HEK293 (cell line): ENCODE measurements around the gene NID2.

ENCODE experiments used
- CTCF ChIA-PET: fragments of 350-600 bp; formaldehyde crosslinking; extraction: SDS; loops from one replicate; lab custom pipeline; 2021; ENCODE audit warnings: antibody characterized with exemption; lab: Yijun Ruan, JAX
- POLR2A ChIA-PET: fragments of 300-600 bp; formaldehyde crosslinking; extraction: SDS; loops from one replicate; lab custom pipeline; 2020; ENCODE audit warnings: antibody characterized with exemption, inconsistent platforms; lab: Yijun Ruan, JAX
- H3K27ac ChIP-seq: fragments of 200-500 bp; sonication (Bioruptor generic); 2 replicates; pipeline ENCODE4 v1.5.1; 2014; ENCODE audit warnings: low read depth, low read length, control low read depth, inconsistent platforms; ENCODE audit errors: extremely low read depth
- H3K36me3 ChIP-seq, 2 experiments: fragments of 200-500 bp in 1 of 2; sonication (Bioruptor generic) in 1 of 2; 1 replicate in 1 of 2; 2 replicates in 1 of 2; pipeline ENCODE4 v1.5.1; 2014 to 2017; ENCODE audit warnings: inconsistent platforms in 2 of 2, low read length in 2 of 2; ENCODE audit not compliant: control insufficient read depth in 2 of 2, insufficient read depth in 1 of 2
- H3K4me1 ChIP-seq: fragments of 200-500 bp; sonication (Bioruptor generic); 2 replicates; pipeline ENCODE4 v1.5.1; 2014; ENCODE audit warnings: mild to moderate bottlenecking, low read length, inconsistent platforms; ENCODE audit not compliant: control insufficient read depth, insufficient read depth
- H3K4me3 ChIP-seq: 2 replicates; pipeline ENCODE4 v1.5.1; 2011; ENCODE audit warnings: low read depth, mild to moderate bottlenecking, control low read depth, low read length, moderate library complexity
- H3K9me3 ChIP-seq: fragments of 200-500 bp; sonication (Bioruptor generic); 2 replicates; pipeline ENCODE4 v1.5.1; 2014; ENCODE audit warnings: low read depth, low read length, inconsistent platforms; ENCODE audit not compliant: control insufficient read depth, insufficient read depth
- KLF1 ChIP-seq: fragments of 450-650 bp; formaldehyde crosslinking; IDR thresholded peaks from 2 replicates; pipeline ENCODE4 v1.5.1; 2016; ENCODE audit warnings: missing biosample characterization, missing genetic modification characterization
- KLF10 ChIP-seq: fragments of 450-650 bp; IDR thresholded peaks from 2 replicates; pipeline ENCODE4 v1.5.1; 2018; ENCODE audit warnings: missing biosample characterization, mild to moderate bottlenecking, missing genetic modification characterization
- KLF16 ChIP-seq: fragments of 450-650 bp; formaldehyde crosslinking; IDR thresholded peaks from 2 replicates; pipeline ENCODE4 v1.5.1; 2017; ENCODE audit warnings: missing biosample characterization, missing genetic modification characterization
- TCF7L2 ChIP-seq: IDR thresholded peaks from 2 replicates; pipeline ENCODE4 v1.6.1; 2011; ENCODE audit warnings: low read depth, mild to moderate bottlenecking, inconsistent platforms, low read length, moderate library complexity, borderline replicate concordance
- ZBTB17 ChIP-seq: fragments of 450-650 bp; formaldehyde crosslinking; IDR thresholded peaks from 2 replicates; pipeline ENCODE4 v1.5.1; 2016; ENCODE audit warnings: missing biosample characterization, missing genetic modification characterization
- ZFP37 ChIP-seq: fragments of 450-650 bp; formaldehyde crosslinking; IDR thresholded peaks from 2 replicates; pipeline ENCODE4 v1.5.1; 2016; ENCODE audit warnings: missing biosample characterization, missing genetic modification characterization
- ZNF274 ChIP-seq, 2 experiments: fragments of 200-500 bp in 1 of 2; fragments of 450-650 bp in 1 of 2; sonication (Bioruptor generic) in 1 of 2; formaldehyde crosslinking in 1 of 2; IDR thresholded peaks; 2 replicates each; pipeline versions ENCODE4 v1.5.1 to v1.6.1; 2014 to 2016; ENCODE audit warnings: borderline replicate concordance in 1 of 2, inconsistent platforms in 1 of 2, low read length in 1 of 2, missing biosample characterization in 1 of 2, missing genetic modification characterization in 1 of 2
- ZNF366 ChIP-seq: fragments of 450-650 bp; formaldehyde crosslinking; conservative IDR thresholded peaks from 2 replicates; pipeline ENCODE4 v1.5.1; 2016; ENCODE audit warnings: missing biosample characterization, missing genetic modification characterization
- ZNF426 ChIP-seq: fragments of 450-650 bp; formaldehyde crosslinking; IDR thresholded peaks from 2 replicates; pipeline ENCODE4 v1.5.1; 2017; ENCODE audit warnings: missing biosample characterization, missing genetic modification characterization, mild to moderate bottlenecking, inconsistent platforms, moderate library complexity
- ZNF549 ChIP-seq: fragments of 450-650 bp; IDR thresholded peaks from 2 replicates; pipeline ENCODE4 v1.5.1; 2018; ENCODE audit warnings: missing biosample characterization, missing genetic modification characterization, mild to moderate bottlenecking, inconsistent platforms, moderate library complexity
- ZNF585B ChIP-seq: fragments of 450-650 bp; formaldehyde crosslinking; IDR thresholded peaks from 2 replicates; pipeline ENCODE4 v1.5.1; 2016; ENCODE audit warnings: missing biosample characterization, missing genetic modification characterization
- ZNF600 ChIP-seq: fragments of 450-650 bp; formaldehyde crosslinking; IDR thresholded peaks from 2 replicates; pipeline ENCODE4 v1.5.1; 2016; ENCODE audit warnings: missing biosample characterization, missing genetic modification characterization
- ZNF658 ChIP-seq: fragments of 450-650 bp; formaldehyde crosslinking; IDR thresholded peaks from 2 replicates; pipeline ENCODE4; 2016; ENCODE audit warnings: missing biosample characterization, missing genetic modification characterization
- ZNF843 ChIP-seq: fragments of 450-650 bp; formaldehyde crosslinking; IDR thresholded peaks from 2 replicates; pipeline ENCODE4 v1.5.1; 2016; ENCODE audit warnings: missing biosample characterization, missing genetic modification characterization
- TF ChIP-seq, protein P1 (sequence below): fragments of 450-650 bp; formaldehyde crosslinking; IDR thresholded peaks from 2 replicates; pipeline ENCODE4 v1.5.1; 2017; ENCODE audit warnings: missing biosample characterization, missing genetic modification characterization
- TF ChIP-seq, protein P2 (sequence below): IDR thresholded peaks from 2 replicates; pipeline ENCODE4 v1.6.1; 2011; ENCODE audit warnings: mild to moderate bottlenecking, low read depth, low read length, borderline replicate concordance
- TF ChIP-seq, protein P3 (sequence below): fragments of 450-650 bp; formaldehyde crosslinking; IDR thresholded peaks from 2 replicates; pipeline ENCODE4 v1.5.1; 2016; ENCODE audit warnings: missing biosample characterization, missing genetic modification characterization, low read depth
- TF ChIP-seq, protein P4 (sequence below): fragments of 450-650 bp; formaldehyde crosslinking; IDR thresholded peaks from 2 replicates; pipeline ENCODE4; 2016; ENCODE audit warnings: missing biosample characterization, missing genetic modification characterization

Gene NID2

DNA sequence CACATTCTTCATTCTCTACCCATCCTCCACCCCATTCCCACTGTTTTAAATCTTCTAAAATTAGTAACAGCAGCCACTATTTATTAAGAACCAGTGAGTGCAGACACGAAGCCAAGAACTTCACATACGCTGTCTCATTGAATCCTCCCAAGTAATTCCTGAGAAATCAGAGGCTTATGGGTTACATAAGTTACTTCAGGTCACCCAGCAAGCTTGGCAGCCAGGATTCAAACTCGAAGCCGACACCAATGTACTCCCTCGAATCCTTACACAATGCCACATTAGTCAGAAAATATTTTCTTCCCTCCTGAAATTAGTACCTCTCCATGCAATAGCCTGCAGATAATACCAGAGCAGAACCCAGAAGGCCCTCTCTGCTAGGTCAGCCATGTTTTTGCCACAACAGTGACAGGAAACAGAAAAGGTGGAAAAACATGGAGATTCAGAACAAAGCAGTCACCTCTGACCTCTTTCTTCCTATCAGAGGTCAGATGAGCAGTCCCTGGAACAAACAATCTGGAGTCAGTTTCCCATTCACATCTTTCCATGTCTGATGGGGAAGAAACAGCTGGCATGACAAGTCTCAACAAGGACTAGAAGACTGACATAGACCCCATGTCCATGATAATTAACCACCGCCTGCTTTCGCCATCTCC lies 16.4 kb downstream of the NID2 start:
- no peaks in the 10 kb centered on the region for H3K9me3 ChIP-seq
- H3K4me1 ChIP-seq = no peaks in the 10 kb centered on the region
- peaks cover 0 to 8% of the 10 kb centered on the region in 2 experiments; a peak in 1 of 3 replicates for H3K36me3 ChIP-seq
- H3K27ac ChIP-seq = no peak overlapping the region
- CTCF ChIA-PET = no interaction called here
- H3K4me3 ChIP-seq = no peak overlapping the region
- TF ChIP-seq ZNF600 (tag by site-specific recombination) = no peak
- TF ChIP-seq ZNF549 = no peak
- TF ChIP-seq, all 188 proteins: peak for 0
- POLR2A ChIA-PET = no interaction called here

DNA sequence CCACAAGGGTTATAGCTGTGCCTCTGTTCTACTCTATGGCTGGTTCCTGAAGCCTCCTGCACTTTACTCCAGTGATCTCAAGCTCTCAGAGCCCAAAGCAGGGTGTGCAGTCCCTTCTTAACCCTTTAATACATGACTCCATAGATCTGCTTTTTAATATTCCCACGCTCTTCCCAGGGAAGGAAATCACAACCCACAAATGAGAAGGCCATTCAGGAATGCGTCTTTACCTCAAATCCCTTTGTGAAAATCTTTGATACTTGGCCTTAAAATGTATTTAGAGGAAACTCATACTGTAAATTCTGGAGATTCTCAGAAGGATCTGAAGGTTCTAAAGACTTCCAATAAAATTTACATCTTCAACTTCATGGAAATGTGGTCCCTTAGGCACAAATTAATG lies 17.0 kb downstream of the NID2 start:
- H3K36me3 ChIP-seq = peaks cover 0 to 8% of the 10 kb centered on the region in 2 experiments; a peak in 1 of 3 replicates
- no peak overlapping the region for H3K4me3 ChIP-seq
- H3K4me1 ChIP-seq = no peaks in the 10 kb centered on the region
- TF ChIP-seq ZBTB17 (tag by site-specific recombination) (no peak), KLF1 (no peak), KLF16 (tag by site-specific recombination) (no peak), ZNF658 (no peak), ZNF843 (no peak), ZNF366 (tag by site-specific recombination) (no peak), ZNF426 (tag by site-specific recombination) (no peak), ZNF585B (no peak), ZNF274 (IDR thresholded peaks at IDR 0.05; ENCODE audit: low read length) (no peak), ZNF274 (tag by site-specific recombination; IDR thresholded peaks at IDR 0.05; ENCODE audit: borderline replicate concordance) (no peak), KLF10 (tag by site-specific recombination) (no peak), TCF7L2 (no peak), ZFP37 (tag by site-specific recombination) (no peak)
- TF ChIP-seq, protein P1, sequence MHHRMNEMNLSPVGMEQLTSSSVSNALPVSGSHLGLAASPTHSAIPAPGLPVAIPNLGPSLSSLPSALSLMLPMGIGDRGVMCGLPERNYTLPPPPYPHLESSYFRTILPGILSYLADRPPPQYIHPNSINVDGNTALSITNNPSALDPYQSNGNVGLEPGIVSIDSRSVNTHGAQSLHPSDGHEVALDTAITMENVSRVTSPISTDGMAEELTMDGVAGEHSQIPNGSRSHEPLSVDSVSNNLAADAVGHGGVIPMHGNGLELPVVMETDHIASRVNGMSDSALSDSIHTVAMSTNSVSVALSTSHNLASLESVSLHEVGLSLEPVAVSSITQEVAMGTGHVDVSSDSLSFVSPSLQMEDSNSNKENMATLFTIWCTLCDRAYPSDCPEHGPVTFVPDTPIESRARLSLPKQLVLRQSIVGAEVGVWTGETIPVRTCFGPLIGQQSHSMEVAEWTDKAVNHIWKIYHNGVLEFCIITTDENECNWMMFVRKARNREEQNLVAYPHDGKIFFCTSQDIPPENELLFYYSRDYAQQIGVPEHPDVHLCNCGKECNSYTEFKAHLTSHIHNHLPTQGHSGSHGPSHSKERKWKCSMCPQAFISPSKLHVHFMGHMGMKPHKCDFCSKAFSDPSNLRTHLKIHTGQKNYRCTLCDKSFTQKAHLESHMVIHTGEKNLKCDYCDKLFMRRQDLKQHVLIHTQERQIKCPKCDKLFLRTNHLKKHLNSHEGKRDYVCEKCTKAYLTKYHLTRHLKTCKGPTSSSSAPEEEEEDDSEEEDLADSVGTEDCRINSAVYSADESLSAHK = no peak
- TF ChIP-seq, protein P2, sequence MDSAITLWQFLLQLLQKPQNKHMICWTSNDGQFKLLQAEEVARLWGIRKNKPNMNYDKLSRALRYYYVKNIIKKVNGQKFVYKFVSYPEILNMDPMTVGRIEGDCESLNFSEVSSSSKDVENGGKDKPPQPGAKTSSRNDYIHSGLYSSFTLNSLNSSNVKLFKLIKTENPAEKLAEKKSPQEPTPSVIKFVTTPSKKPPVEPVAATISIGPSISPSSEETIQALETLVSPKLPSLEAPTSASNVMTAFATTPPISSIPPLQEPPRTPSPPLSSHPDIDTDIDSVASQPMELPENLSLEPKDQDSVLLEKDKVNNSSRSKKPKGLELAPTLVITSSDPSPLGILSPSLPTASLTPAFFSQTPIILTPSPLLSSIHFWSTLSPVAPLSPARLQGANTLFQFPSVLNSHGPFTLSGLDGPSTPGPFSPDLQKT = no peak
- TF ChIP-seq, protein P3, sequence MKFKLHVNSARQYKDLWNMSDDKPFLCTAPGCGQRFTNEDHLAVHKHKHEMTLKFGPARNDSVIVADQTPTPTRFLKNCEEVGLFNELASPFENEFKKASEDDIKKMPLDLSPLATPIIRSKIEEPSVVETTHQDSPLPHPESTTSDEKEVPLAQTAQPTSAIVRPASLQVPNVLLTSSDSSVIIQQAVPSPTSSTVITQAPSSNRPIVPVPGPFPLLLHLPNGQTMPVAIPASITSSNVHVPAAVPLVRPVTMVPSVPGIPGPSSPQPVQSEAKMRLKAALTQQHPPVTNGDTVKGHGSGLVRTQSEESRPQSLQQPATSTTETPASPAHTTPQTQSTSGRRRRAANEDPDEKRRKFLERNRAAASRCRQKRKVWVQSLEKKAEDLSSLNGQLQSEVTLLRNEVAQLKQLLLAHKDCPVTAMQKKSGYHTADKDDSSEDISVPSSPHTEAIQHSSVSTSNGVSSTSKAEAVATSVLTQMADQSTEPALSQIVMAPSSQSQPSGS (tag by site-specific recombination) = no peak
- TF ChIP-seq, protein P4, sequence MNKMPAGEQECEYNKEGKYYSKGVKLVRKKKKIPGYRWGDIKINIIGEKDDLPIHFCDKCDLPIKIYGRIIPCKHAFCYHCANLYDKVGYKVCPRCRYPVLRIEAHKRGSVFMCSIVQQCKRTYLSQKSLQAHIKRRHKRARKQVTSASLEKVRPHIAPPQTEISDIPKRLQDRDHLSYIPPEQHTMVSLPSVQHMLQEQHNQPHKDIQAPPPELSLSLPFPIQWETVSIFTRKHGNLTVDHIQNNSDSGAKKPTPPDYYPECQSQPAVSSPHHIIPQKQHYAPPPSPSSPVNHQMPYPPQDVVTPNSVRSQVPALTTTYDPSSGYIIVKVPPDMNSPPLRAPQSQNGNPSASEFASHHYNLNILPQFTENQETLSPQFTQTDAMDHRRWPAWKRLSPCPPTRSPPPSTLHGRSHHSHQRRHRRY (tag by site-specific recombination) = no peak
- ChIA-PET CTCF (interaction anchor here (0.9 kb wide), 1 partner anchor 36 kb away, joined by 3 read pairs; no protein-coding TSS in a partner anchor), POLR2A (no interaction called here)
- no peak overlapping the region for H3K27ac ChIP-seq
- H3K9me3 ChIP-seq = no peaks in the 10 kb centered on the region
